ENCODE data around the gene TBKBP1.

TBKBP1 gene

DNA sequence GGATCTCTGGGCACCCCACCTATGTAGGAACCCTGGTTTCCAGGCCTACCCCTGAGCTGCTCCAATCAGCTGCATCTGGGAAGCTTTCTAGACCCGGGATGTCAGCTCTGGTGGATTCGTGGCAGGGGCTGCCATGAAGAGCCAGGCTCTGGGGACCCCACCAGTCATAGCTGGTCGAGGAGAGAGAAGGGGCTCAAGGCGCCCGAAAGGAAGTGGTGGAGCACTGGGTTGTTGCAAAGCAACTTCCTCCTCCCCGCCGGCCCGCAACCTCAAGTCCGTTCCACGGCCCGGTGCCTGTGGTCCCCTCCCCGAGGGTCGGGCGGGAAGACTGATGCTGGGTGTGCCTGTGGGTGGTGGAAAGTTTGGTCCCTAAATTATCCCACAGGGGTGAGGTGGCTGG, 10.2 kb downstream of the TBKBP1 start:
- Mint-ChIP-seq H3K36me3 (ENCODE audit: low read depth) (peaks cover 29% of the 10 kb centered on the region), H3K9me3 (no peaks in the 10 kb centered on the region), H3K27ac (no peak overlapping the region), H3K4me3 (no peak overlapping the region), H3K27me3 (ENCODE audit: low read depth) (peaks cover 4% of the 10 kb centered on the region), H3K4me1 (peaks cover 48% of the 10 kb centered on the region)
- TF ChIP-seq, protein P1, sequence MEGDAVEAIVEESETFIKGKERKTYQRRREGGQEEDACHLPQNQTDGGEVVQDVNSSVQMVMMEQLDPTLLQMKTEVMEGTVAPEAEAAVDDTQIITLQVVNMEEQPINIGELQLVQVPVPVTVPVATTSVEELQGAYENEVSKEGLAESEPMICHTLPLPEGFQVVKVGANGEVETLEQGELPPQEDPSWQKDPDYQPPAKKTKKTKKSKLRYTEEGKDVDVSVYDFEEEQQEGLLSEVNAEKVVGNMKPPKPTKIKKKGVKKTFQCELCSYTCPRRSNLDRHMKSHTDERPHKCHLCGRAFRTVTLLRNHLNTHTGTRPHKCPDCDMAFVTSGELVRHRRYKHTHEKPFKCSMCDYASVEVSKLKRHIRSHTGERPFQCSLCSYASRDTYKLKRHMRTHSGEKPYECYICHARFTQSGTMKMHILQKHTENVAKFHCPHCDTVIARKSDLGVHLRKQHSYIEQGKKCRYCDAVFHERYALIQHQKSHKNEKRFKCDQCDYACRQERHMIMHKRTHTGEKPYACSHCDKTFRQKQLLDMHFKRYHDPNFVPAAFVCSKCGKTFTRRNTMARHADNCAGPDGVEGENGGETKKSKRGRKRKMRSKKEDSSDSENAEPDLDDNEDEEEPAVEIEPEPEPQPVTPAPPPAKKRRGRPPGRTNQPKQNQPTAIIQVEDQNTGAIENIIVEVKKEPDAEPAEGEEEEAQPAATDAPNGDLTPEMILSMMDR (IDR thresholded peaks at IDR 0.05; ENCODE audit: unreplicated experiment in 3 of 3) = no peak

DNA sequence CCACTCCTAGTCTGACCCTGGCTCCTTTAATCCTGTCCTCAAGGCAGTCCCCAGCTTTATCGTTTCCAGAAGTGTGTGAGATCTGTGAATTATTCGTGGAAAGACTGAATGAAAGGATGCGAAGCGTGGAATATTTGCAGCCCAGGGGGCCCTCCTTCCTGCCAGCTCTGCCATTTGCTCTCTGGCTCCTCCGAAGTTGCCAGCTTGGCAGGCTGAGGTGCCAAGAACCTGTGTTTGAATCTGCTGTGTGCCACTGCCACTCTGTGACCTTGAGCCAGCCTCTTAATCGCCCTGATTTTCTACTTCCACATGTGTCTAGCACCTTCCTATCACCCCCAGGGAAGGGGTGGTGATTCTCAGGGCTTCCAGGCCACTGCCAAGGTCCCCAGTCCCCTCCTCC, 10.8 kb downstream of the TBKBP1 start:
- H3K27ac Mint-ChIP-seq = no peak overlapping the region
- TF ChIP-seq, protein P1 (IDR thresholded peaks at IDR 0.05; ENCODE audit: unreplicated experiment in 3 of 3) = no peak
- peaks cover 27% of the 10 kb centered on the region for H3K36me3 Mint-ChIP-seq (ENCODE audit: low read depth)
- no peaks in the 10 kb centered on the region for H3K9me3 Mint-ChIP-seq
- H3K4me3 Mint-ChIP-seq = no peak overlapping the region
- peaks cover 4% of the 10 kb centered on the region for H3K27me3 Mint-ChIP-seq (ENCODE audit: low read depth)
- peaks cover 48% of the 10 kb centered on the region for H3K4me1 Mint-ChIP-seq

DNA sequence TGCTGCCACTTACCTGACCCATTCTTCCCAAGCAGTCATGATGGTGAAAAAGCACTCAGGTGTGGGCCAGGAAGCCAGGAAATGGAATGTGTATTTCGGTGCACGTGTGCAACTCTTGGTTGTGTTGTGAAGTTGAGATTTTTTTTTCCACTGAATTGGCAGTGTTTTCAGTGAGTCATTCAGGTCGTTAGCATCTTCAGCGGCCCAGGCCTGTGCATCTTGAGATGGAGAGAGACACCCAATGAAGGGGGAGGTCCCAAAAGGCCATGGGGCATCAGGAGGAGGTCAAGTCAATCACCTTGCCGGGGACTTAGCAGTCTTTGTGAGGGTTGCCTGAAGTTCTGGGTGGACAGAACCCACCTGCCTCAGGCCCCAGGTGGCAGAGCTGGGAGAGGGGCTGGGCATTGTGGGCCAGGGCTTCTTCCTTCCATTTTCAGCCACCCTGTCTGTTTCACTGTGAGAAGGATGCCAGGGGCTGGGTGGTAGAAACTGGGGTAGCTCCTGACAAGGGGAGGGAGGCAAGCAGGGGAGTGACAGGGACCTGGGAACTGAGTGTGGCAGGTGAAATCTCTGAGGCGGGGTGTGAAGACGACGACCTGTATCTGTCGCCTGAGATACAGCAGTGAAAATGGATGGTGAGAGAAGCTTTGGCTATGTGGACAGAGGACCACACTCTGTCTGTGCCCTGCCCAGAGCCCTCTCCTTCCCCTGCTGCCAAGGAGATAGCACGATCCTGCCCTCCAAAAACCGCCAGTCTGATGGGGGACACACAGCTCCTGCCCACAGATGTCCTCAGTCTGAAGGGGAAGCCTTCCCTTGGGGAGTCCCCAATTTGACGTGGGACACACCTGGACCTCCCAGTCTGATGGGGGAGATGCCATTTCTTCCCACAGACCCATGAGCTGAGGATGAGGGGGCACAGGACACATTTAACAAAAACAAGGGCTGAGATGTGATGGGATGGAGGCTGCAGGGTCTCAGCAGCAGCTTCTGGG, 11.9 kb downstream of the TBKBP1 start:
- no peak overlapping the region for H3K4me3 Mint-ChIP-seq
- no peak overlapping the region for H3K27ac Mint-ChIP-seq
- TF ChIP-seq, protein P1 (IDR thresholded peaks at IDR 0.05; ENCODE audit: unreplicated experiment in 3 of 3) = no peak
- H3K36me3 Mint-ChIP-seq (ENCODE audit: low read depth) = peaks cover 35% of the 10 kb centered on the region
- H3K27me3 Mint-ChIP-seq (ENCODE audit: low read depth) = peaks cover 4% of the 10 kb centered on the region
- no peaks in the 10 kb centered on the region for H3K9me3 Mint-ChIP-seq
- peaks cover 48% of the 10 kb centered on the region for H3K4me1 Mint-ChIP-seq

DNA sequence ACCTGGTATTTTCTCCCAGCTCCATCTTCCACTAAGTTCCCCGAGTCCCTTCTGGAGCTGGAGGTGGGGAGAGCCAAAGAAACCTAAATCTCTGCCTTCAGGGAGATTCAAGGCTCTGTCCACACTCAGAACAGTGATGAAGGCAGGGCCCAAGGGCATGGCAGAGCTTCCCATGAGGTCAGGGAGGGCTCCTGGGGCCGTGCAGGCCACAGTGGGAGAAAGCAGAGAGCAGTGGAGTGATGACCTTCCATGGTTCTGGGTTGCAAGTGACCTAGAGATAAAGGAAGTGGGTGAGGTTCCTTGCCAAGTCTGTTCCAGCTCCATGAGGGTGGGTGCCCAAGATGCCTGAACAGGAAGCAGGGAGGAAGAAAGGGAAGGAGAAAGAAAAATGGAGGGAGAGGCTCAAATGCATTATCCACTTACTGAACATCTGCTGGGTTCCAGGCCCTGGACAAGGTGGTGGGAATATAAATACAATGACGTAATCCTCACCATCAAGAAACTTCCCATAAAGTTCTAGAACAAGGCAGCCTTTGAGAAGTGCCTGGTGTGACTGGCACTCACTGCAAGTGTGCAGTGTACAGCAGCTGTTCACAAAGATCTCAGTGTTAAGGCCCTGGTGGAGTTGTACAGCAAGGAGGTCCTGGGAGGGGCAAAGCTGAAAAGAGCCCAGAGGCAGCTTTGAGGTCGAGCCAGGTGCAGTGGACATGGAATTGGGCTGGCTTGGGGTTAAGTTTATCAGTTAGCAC, 13.3 kb downstream of the TBKBP1 start:
- Mint-ChIP-seq H3K4me3 (peak overlapping the region in 1 of 3 experiments; percentile 15), H3K27ac (peak overlapping the region in 1 of 3 experiments; percentile 9), H3K27me3 (ENCODE audit: low read depth) (peaks cover 4% of the 10 kb centered on the region), H3K4me1 (peaks cover 37% of the 10 kb centered on the region), H3K36me3 (ENCODE audit: low read depth) (peaks cover 39% of the 10 kb centered on the region), H3K9me3 (no peaks in the 10 kb centered on the region)
- TF ChIP-seq, protein P1 (IDR thresholded peaks at IDR 0.05; ENCODE audit: unreplicated experiment in 3 of 3) = no peak

DNA sequence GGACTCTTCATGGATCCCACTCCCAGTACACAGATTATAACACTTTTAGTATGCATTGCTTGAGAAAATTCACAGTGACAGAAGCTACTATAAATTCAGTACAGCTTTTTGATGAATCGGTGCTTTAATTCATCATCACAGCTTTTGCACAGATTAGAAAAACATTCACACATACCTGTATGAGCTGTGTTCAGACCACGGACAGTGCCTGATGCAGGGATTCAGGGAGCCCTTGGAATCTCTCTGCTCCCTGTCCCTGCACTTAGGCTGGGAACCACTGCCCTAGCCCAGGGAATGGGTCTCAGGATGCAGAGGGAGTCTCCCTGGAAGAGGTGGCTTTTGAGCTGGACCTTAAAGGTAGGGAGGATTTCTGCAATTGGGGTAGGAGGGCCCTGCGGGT, 13.9 kb downstream of the TBKBP1 start:
- H3K27me3 Mint-ChIP-seq (ENCODE audit: low read depth) = peaks cover 4% of the 10 kb centered on the region
- H3K4me1 Mint-ChIP-seq = peaks cover 34% of the 10 kb centered on the region
- H3K36me3 Mint-ChIP-seq (ENCODE audit: low read depth) = peaks cover 39% of the 10 kb centered on the region
- TF ChIP-seq, protein P1 (IDR thresholded peaks at IDR 0.05; ENCODE audit: unreplicated experiment in 3 of 3) = no peak
- no peaks in the 10 kb centered on the region for H3K9me3 Mint-ChIP-seq
- no peak overlapping the region for H3K27ac Mint-ChIP-seq
- no peak overlapping the region for H3K4me3 Mint-ChIP-seq

Data from nephron (organoid).